A549 (cell line): ENCODE data around the gene DNAJC15. TPM values are rescaled to one million over a fixed set of nuclear protein-coding genes. Genes with fewer than 3 reads are reported as not detected.

Source experiments
- ATAC-seq, 2 experiments: fragments of 200-7000 bp in 1 of 2; fragments of >200 bp in 1 of 2; cut with Nextera tagmentation in 1 of 2; cut with Tn5 transposase in 1 of 2; 3 replicates each; pipeline versions ENCODE4 v1.8.0 to v1.9.1; 2018 to 2020; ENCODE audit warnings: mild to moderate bottlenecking in 1 of 2, moderate library complexity in 1 of 2
- CTCF ChIA-PET: fragments of 300-600 bp; sonication (Branson Sonifier 250); formaldehyde crosslinking; extraction: SDS; loops from one replicate; lab custom pipeline; 2021; ENCODE audit warnings: antibody characterized with exemption, inconsistent platforms; lab: Yijun Ruan, JAX
- POLR2A ChIA-PET: fragments of 350-600 bp; formaldehyde crosslinking; extraction: SDS; loops from one replicate; lab custom pipeline; 2021; ENCODE audit warnings: antibody characterized with exemption, inconsistent platforms; lab: Yijun Ruan, JAX
- DNase-seq, 2 experiments: peaks; one replicate each; pipeline versions ENCODE4 v3.0.0 to v3.0.0-alpha.2; 2011 to 2016; ENCODE audit warnings: low read depth in 1 of 2, low spot score in 1 of 2
- FAIRE-seq: peaks from 2 replicates; lab custom pipeline; 2011; peaks lifted over from hg19 to GRCh38; lab: Jason Lieb, UNC
- H3K27ac ChIP-seq, 2 experiments: fragments of >200 bp; sonication (Bioruptor Twin); formaldehyde crosslinking; 3 replicates each; pipeline ENCODE4 v1.5.1; 2016 to 2017
- H3K4me1 ChIP-seq: fragments of >200 bp; sonication (Bioruptor Twin); formaldehyde crosslinking; 3 replicates; pipeline ENCODE4 v1.6.1; 2016
- H3K4me2 ChIP-seq: fragments of >200 bp; sonication (Bioruptor Twin); formaldehyde crosslinking; 3 replicates; pipeline ENCODE4 v1.6.1; 2016
- H3K4me3 ChIP-seq: fragments of >200 bp; sonication (Bioruptor Twin); formaldehyde crosslinking; 3 replicates; pipeline ENCODE4 v1.5.1; 2016
- H3K9me3 ChIP-seq: fragments of >200 bp; sonication (Bioruptor Twin); formaldehyde crosslinking; 3 replicates; pipeline ENCODE4 v1.6.1; 2016
- BCL3 ChIP-seq: fragments of >200 bp; sonication (Bioruptor Twin); formaldehyde crosslinking; IDR thresholded peaks from 3 replicates; pipeline ENCODE4 v1.6.1; 2016
- BHLHE40 ChIP-seq: IDR thresholded peaks from 2 replicates; pipeline ENCODE4 v1.6.1; 2012; ENCODE audit warnings: low read depth, low read length, inconsistent platforms
- CBX8 ChIP-seq: fragments of 200-600 bp; sonication (generic); IDR thresholded peaks from 2 replicates; pipeline ENCODE4 v1.6.1; 2016
- CEBPB ChIP-seq, 2 experiments: fragments of >200 bp in 1 of 2; sonication (Bioruptor Twin) in 1 of 2; formaldehyde crosslinking in 1 of 2; IDR thresholded peaks; 2 replicates each; pipeline ENCODE4 v1.6.1; 2012 to 2016
- CHD2 ChIP-seq: fragments of 150-350 bp; IDR thresholded peaks from 2 replicates; pipeline ENCODE4 v1.6.1; 2014; ENCODE audit warnings: low read length; ENCODE audit not compliant: partially characterized antibody
- ELK1 ChIP-seq: fragments of 150-350 bp; IDR thresholded peaks from 2 replicates; pipeline ENCODE4 v1.6.1; 2014; ENCODE audit warnings: low read depth, mild to moderate bottlenecking, low read length
- ESRRA ChIP-seq: fragments of 150-350 bp; IDR thresholded peaks from 2 replicates; pipeline ENCODE4 v1.6.1; 2014; ENCODE audit warnings: mild to moderate bottlenecking, low read length, borderline replicate concordance
- FOSB ChIP-seq: fragments of 250-450 bp; sonication (Bioruptor Pico); IDR thresholded peaks from 2 replicates; pipeline ENCODE4 v1.5.0; 2020; ENCODE audit warnings: mild to moderate bottlenecking, moderate library complexity
- HDAC2 ChIP-seq: fragments of 200-600 bp; sonication (generic); IDR thresholded peaks from 2 replicates; pipeline ENCODE4 v1.6.1; 2016
- HMGXB4 ChIP-seq: fragments of 250-450 bp; sonication (Bioruptor Pico); IDR thresholded peaks from 2 replicates; pipeline ENCODE4 v1.5.0; 2021; ENCODE audit warnings: mild to moderate bottlenecking, moderate library complexity, borderline replicate concordance
- HOXA7 ChIP-seq: fragments of 250-450 bp; sonication (Bioruptor Pico); IDR thresholded peaks from 2 replicates; pipeline ENCODE4 v1.5.0; 2020; ENCODE audit warnings: mild to moderate bottlenecking, moderate library complexity
- MAZ ChIP-seq: fragments of 150-350 bp; IDR thresholded peaks from 2 replicates; pipeline ENCODE4 v1.6.1; 2014; ENCODE audit warnings: antibody characterized with exemption, low read depth, low read length, borderline replicate concordance
- MYC ChIP-seq: IDR thresholded peaks from 2 replicates; pipeline ENCODE4 v1.6.1; 2012; ENCODE audit warnings: mild to moderate bottlenecking, inconsistent platforms, low read length, improper control_type of control experiment, borderline replicate concordance
- NFE2L2 ChIP-seq: fragments of 150-350 bp; conservative IDR thresholded peaks from 2 replicates; pipeline ENCODE4 v1.6.1; 2014; ENCODE audit warnings: low read length
- NR3C1 ChIP-seq: fragments of >200 bp; sonication (Bioruptor Twin); formaldehyde crosslinking; IDR thresholded peaks from 3 replicates; pipeline ENCODE4 v1.6.1; 2017
- POLR2AphosphoS2 ChIP-seq: conservative IDR thresholded peaks from 2 replicates; pipeline ENCODE4 v1.6.1; 2012; ENCODE audit warnings: low read length, improper control_type of control experiment, inconsistent platforms
- RARB ChIP-seq: fragments of 250-450 bp; sonication (Bioruptor Pico); IDR thresholded peaks from 2 replicates; pipeline ENCODE4 v1.8.0; 2021; ENCODE audit warnings: mild to moderate bottlenecking, moderate library complexity
- REST ChIP-seq: fragments of 200-600 bp; sonication (generic); IDR thresholded peaks from 2 replicates; pipeline ENCODE4 v1.6.1; 2016; ENCODE audit warnings: antibody characterized with exemption, mild to moderate bottlenecking, moderate library complexity
- RNF2 ChIP-seq: fragments of 200-600 bp; sonication (generic); IDR thresholded peaks from 2 replicates; pipeline ENCODE4 v1.6.1; 2016; ENCODE audit warnings: low read depth, mild to moderate bottlenecking, antibody characterized with exemption, moderate library complexity, borderline replicate concordance
- SREBF2 ChIP-seq: fragments of 450-650 bp; IDR thresholded peaks from 2 replicates; pipeline ENCODE4 v1.6.1; 2014; ENCODE audit warnings: mild to moderate bottlenecking, moderate library complexity
- TFCP2L1 ChIP-seq: fragments of 250-450 bp; sonication (Bioruptor Pico); IDR thresholded peaks from 2 replicates; pipeline ENCODE4 v1.5.0; 2021; ENCODE audit warnings: mild to moderate bottlenecking
- TP53 ChIP-seq: fragments of 250-450 bp; sonication (Bioruptor Pico); IDR thresholded peaks from 2 replicates; pipeline ENCODE4 v1.5.0; 2021; ENCODE audit warnings: mild to moderate bottlenecking, moderate library complexity
- WGBS: methylation state at CpG from one replicate; pipeline ENCODE4 v1.1.6; 2017; ENCODE audit errors: missing lambda C conversion rate; 5-methylcytosine and 5-hydroxymethylcytosine counted together
- polyA plus RNA-seq, 4 experiments: library from polyadenylated mRNA; depleted of rRNA in 3 of 4; stranded (reverse); fragments of >200 nt; fragmentation: RNase III in 1 of 4; extraction: RNeasy Plus Mini Kit Qiagen cat#74134 plus additional on column Dnase treatment in 1 of 4; gene quantifications; 2 replicates in 3 of 4; 3 replicates in 1 of 4; pipeline ENCODE4 v1.2.3, GENCODE V29; 2011 to 2017

Gene DNAJC15
- polyA plus RNA-seq, 2 of the 4 experiments (the other 2 are of a cell fraction): 0.03 to 0.05 TPM

- ChIA-PET POLR2A (no interaction called here), CTCF (interaction anchor here (1.9 kb wide), 1 partner anchor 155 kb away, joined by 4 read pairs; no protein-coding TSS in a partner anchor)
- ATAC-seq (no peak), FAIRE-seq (no peak), DNase-seq (no peak)
- no peaks in the 10 kb centered on the region for H3K9me3 ChIP-seq
- no peak overlapping the region for H3K4me3 ChIP-seq
- TF ChIP-seq RARB (CRISPR knock-in tag) (no peak), POLR2AphosphoS2 (no peak)
- no peaks in the 10 kb centered on the region for H3K4me1 ChIP-seq
- 81% methylated on average over 8 of the region's 8 CpGs for WGBS
- no peak overlapping the region for H3K4me2 ChIP-seq
- H3K27ac ChIP-seq: no peak overlapping the region
These were observed 101.1 kb downstream of the DNAJC15 start for GRCh38 chr13:43124490-43124889.

GRCh38 chr13:43126420-43126819 lies 103.0 kb downstream of the DNAJC15 start:
- CTCF ChIA-PET: no interaction called here
- TF ChIP-seq MYC (no peak), HDAC2 (no peak), HOXA7 (CRISPR knock-in tag) (no peak), SREBF2 (no peak), CBX8 (no peak), BCL3 (no peak), REST (no peak), RARB (CRISPR knock-in tag) (no peak), ESRRA (no peak), NR3C1 (no peak)
- TF ChIP-seq, all 56 proteins: peak for 0
- no peaks in the 10 kb centered on the region for H3K4me1 ChIP-seq
- FAIRE-seq: no peak
- H3K4me3 ChIP-seq: no peak overlapping the region
- 91% methylated on average over 4 of the region's 4 CpGs for WGBS
- no peak overlapping the region for H3K4me2 ChIP-seq
- POLR2A ChIA-PET: no interaction called here
- no peak for ATAC-seq
- H3K9me3 ChIP-seq: no peaks in the 10 kb centered on the region
- H3K27ac ChIP-seq: no peak overlapping the region
- DNase-seq: no peak

- Histone ChIP-seq H3K27ac (no peak overlapping the region), H3K9me3 (no peaks in the 10 kb centered on the region), H3K4me2 (no peak overlapping the region), H3K4me1 (no peaks in the 10 kb centered on the region), H3K4me3 (no peak overlapping the region)
- ChIA-PET POLR2A (no interaction called here), CTCF (no interaction called here)
- ATAC-seq: no peak
- DNase-seq: no peak
- TF ChIP-seq ELK1 (no peak), HMGXB4 (CRISPR knock-in tag) (no peak), TP53 (no peak), CEBPB (IDR thresholded peaks at IDR 0.05) (no peak), FOSB (CRISPR knock-in tag) (no peak), MAZ (no peak), NR3C1 (no peak), RNF2 (no peak), HDAC2 (no peak), TFCP2L1 (CRISPR knock-in tag) (no peak), CHD2 (no peak), SREBF2 (no peak), ESRRA (no peak), BHLHE40 (no peak), NFE2L2 (no peak)
- FAIRE-seq: no peak
- WGBS: 55% methylated on average over 9 of the region's 9 CpGs
These were observed 103.9 kb downstream of the DNAJC15 start for GRCh38 chr13:43127103-43127798.
